ENCODE data around the gene ZG16. TPM values are rescaled to one million over a fixed set of nuclear protein-coding genes. Genes with fewer than 3 reads are reported as not detected.
"Not testable (repeated sequence)": the region's sequence is repeated elsewhere in the genome, so short reads cannot be mapped to it uniquely, and the experiment has no call there.

ZG16 gene
- total RNA-seq, 1 donor from 2014 or later = not detected

GRCh38 chr16:29748760-29749149 is 29.3 kb upstream of the ZG16 start:
- DNase-seq (ENCODE audit: low read depth) = not testable (repeated sequence)

- DNase-seq (ENCODE audit: low read depth) = no peak
These were observed 24.5 kb upstream of the ZG16 start for GRCh38 chr16:29753516-29753915.

GRCh38 chr16:29756654-29757053 is 21.4 kb upstream of the ZG16 start:
- no peak for DNase-seq (ENCODE audit: low read depth)

GRCh38 chr16:29757086-29757485 is 21.0 kb upstream of the ZG16 start:
- not testable (repeated sequence) for DNase-seq (ENCODE audit: low read depth)

GRCh38 chr16:29757950-29758466 is 20.0 kb upstream of the ZG16 start:
- peak; percentile 67 for DNase-seq (ENCODE audit: low read depth)

GRCh38 chr16:29760567-29761279 is 17.3 kb upstream of the ZG16 start:
- DNase-seq (ENCODE audit: low read depth) = no peak

- not testable (repeated sequence) for DNase-seq (ENCODE audit: low read depth)
These were observed 16.8 kb upstream of the ZG16 start for GRCh38 chr16:29761280-29761651.

- DNase-seq (ENCODE audit: low read depth) = no peak
These were observed 16.2 kb upstream of the ZG16 start for GRCh38 chr16:29761882-29762281.

GRCh38 chr16:29763326-29763725 is 14.7 kb upstream of the ZG16 start:
- no peak for DNase-seq (ENCODE audit: low read depth)

GRCh38 chr16:29765167-29766032 is 12.7 kb upstream of the ZG16 start:
- DNase-seq (ENCODE audit: low read depth) = no peak

GRCh38 chr16:29766571-29766970 is 11.5 kb upstream of the ZG16 start:
- no peak for DNase-seq (ENCODE audit: low read depth)

- no peak for DNase-seq (ENCODE audit: low read depth)
These were observed 11.0 kb upstream of the ZG16 start for GRCh38 chr16:29767062-29767461.

- DNase-seq (ENCODE audit: low read depth) = no peak
These were observed 8.5 kb upstream of the ZG16 start for GRCh38 chr16:29769507-29769906.

GRCh38 chr16:29770250-29770929 is 7.7 kb upstream of the ZG16 start:
- DNase-seq (ENCODE audit: low read depth) = no peak

GRCh38 chr16:29772330-29772729 is 5.7 kb upstream of the ZG16 start:
- not testable (repeated sequence) for DNase-seq (ENCODE audit: low read depth)

- no peak for DNase-seq (ENCODE audit: low read depth)
These were observed 3.3 kb upstream of the ZG16 start for GRCh38 chr16:29774730-29775129.

- DNase-seq (ENCODE audit: low read depth) = peak; percentile 26
These were observed 2.2 kb upstream of the ZG16 start for GRCh38 chr16:29775742-29776408.

GRCh38 chr16:29779474-29779873 is 1.4 kb downstream of the ZG16 start:
- DNase-seq (ENCODE audit: low read depth) = no peak

GRCh38 chr16:29783094-29783953 is 5.3 kb downstream of the ZG16 start:
- not testable (repeated sequence) for DNase-seq (ENCODE audit: low read depth)

- no peak for DNase-seq (ENCODE audit: low read depth)
These were observed 6.1 kb downstream of the ZG16 start for GRCh38 chr16:29784157-29784556.

All from renal cortical epithelial cell (primary cell).